GM23248 (cell line): ENCODE results near the gene FBXL4. TPM values are rescaled to one million over a fixed set of nuclear protein-coding genes. Genes with fewer than 3 reads are reported as not detected.
"Not testable (repeated sequence)": the region's sequence is repeated elsewhere in the genome, so short reads cannot be mapped to it uniquely, and the experiment has no call there.

Experiments
- DNase-seq: peaks from one replicate; pipeline ENCODE4 v3.0.0-alpha.2; 2015
- H2AFZ ChIP-seq: fragments of 200-600 bp; sonication (generic); 2 replicates; pipeline ENCODE4 v1.6.1; 2016; ENCODE audit warnings: antibody characterized with exemption
- H3F3A ChIP-seq: fragments of 200-600 bp; sonication (generic); 2 replicates; pipeline ENCODE4 v1.6.1; 2016; ENCODE audit warnings: mild to moderate bottlenecking, antibody characterized with exemption, mixed run types; ENCODE audit not compliant: insufficient read depth
- H3K27ac ChIP-seq: fragments of 200-600 bp; sonication (generic); 2 replicates; pipeline ENCODE4 v1.5.1; 2016; ENCODE audit warnings: mild to moderate bottlenecking
- H3K27me3 ChIP-seq: fragments of 200-600 bp; sonication (generic); replicated peaks from 2 replicates; pipeline ENCODE4 v1.6.1; 2016; ENCODE audit warnings: mild to moderate bottlenecking; ENCODE audit not compliant: insufficient read depth
- H3K36me3 ChIP-seq: fragments of 200-600 bp; sonication (generic); 2 replicates; pipeline ENCODE4 v1.6.1; 2016; ENCODE audit warnings: low read depth, mild to moderate bottlenecking
- H3K4me1 ChIP-seq: fragments of 200-600 bp; sonication (generic); 2 replicates; pipeline ENCODE4 v1.6.1; 2016; ENCODE audit warnings: mild to moderate bottlenecking; ENCODE audit not compliant: insufficient read depth
- H3K4me2 ChIP-seq: fragments of 200-600 bp; sonication (generic); one replicate; pipeline ENCODE4 v1.6.1; 2016; ENCODE audit warnings: mild to moderate bottlenecking; ENCODE audit not compliant: unreplicated experiment
- H3K4me3 ChIP-seq: fragments of 200-600 bp; sonication (generic); 2 replicates; pipeline ENCODE4 v1.5.1; 2016; ENCODE audit warnings: mild to moderate bottlenecking
- H3K79me2 ChIP-seq: fragments of 200-600 bp; sonication (generic); 2 replicates; pipeline ENCODE4 v1.6.1; 2016; ENCODE audit warnings: mild to moderate bottlenecking; ENCODE audit not compliant: insufficient read depth
- H3K9ac ChIP-seq: fragments of 200-600 bp; sonication (generic); 2 replicates; pipeline ENCODE4 v1.6.1; 2016; ENCODE audit warnings: mild to moderate bottlenecking
- H3K9me2 ChIP-seq: fragments of 200-600 bp; sonication (generic); 2 replicates; pipeline ENCODE4 v1.6.1; 2016; ENCODE audit warnings: mixed run types, mild to moderate bottlenecking, moderate library complexity; ENCODE audit not compliant: insufficient read depth
- H3K9me3 ChIP-seq: fragments of 200-600 bp; sonication (generic); one replicate; pipeline ENCODE4 v1.6.1; 2017; ENCODE audit warnings: low read depth
- H4K20me1 ChIP-seq: fragments of 200-600 bp; sonication (generic); 2 replicates; pipeline ENCODE4 v1.6.0; 2016; ENCODE audit not compliant: insufficient read depth
- EZH2 ChIP-seq: fragments of 200-600 bp; sonication (generic); IDR thresholded peaks from 2 replicates; pipeline ENCODE4 v1.6.1; 2018; ENCODE audit warnings: antibody characterized with exemption, mild to moderate bottlenecking; ENCODE audit not compliant: insufficient read depth, poor library complexity, severe bottlenecking
- EZH2phosphoT487 ChIP-seq: fragments of 200-600 bp; sonication (generic); IDR thresholded peaks from 2 replicates; pipeline ENCODE4 v1.6.1; 2018; ENCODE audit warnings: antibody characterized with exemption, moderate library complexity, mild to moderate bottlenecking, low read depth; ENCODE audit not compliant: insufficient read depth
- WGBS, 2 experiments: methylation state at CpG; one replicate each; pipeline ENCODE4 v1.1.6; 2015 to 2017; ENCODE audit warnings: low lambda C conversion rate in 2 of 2, low coverage in 1 of 2; ENCODE audit errors: missing lambda C conversion rate in 2 of 2; 5-methylcytosine and 5-hydroxymethylcytosine counted together
- in situ Hi-C: fragments of 300-500 bp; cut with MboI; formaldehyde crosslinking; loops from 2 replicates; pipeline ENCODE4 v1.15.0; 2020
- polyA plus RNA-seq: library from polyadenylated mRNA; unstranded; fragments of >200 nt; fragmentation: Nextera tagmentation; extraction: Ambion mirVana; gene quantifications from 2 replicates; pipeline ENCODE4 v1.2.1, GENCODE V29; 2016
- total RNA-seq: library from RNA; depleted of rRNA; stranded (reverse); fragments of >200 nt; shearing (Covaris generic); gene quantifications from 2 replicates; pipeline ENCODE4 v1.2.3, GENCODE V29; 2014

FBXL4 gene
- total and polyA plus RNA-seq, 2 experiments from 2014 or later, result 11.3 to 15.1 TPM

DNA sequence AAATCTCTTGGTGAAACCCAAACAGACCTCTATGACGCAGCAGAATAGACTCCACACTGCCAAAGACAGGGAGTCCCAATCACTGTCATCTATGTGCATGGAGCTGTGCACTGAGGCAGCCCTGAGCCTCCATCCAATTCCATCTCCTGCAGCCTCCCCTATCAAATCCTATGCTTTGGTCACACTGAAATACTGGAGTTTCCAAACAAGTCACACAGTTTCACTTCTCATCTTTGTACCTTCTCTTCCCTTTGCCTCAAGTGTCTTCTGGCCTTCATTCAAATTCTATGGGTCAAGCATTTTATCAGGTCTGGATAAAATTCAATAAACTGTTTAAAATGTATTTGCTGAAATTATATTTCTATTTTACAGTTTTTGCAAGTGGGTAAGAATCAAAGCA lies 38.5 kb downstream of the FBXL4 start:
- WGBS, 2 experiments, result 100% methylated on average over 1 of the region's 1 CpG
- H3K9me3 ChIP-seq, result no peaks in the 10 kb centered on the region
- H4K20me1 ChIP-seq, result no peaks in the 10 kb centered on the region
- no peak overlapping the region for H3K4me2 ChIP-seq
- H3K9ac ChIP-seq, result no peak overlapping the region
- H3F3A ChIP-seq, result no peaks in the 10 kb centered on the region
- H3K79me2 ChIP-seq, result no peaks in the 10 kb centered on the region; the same call in 1 of the 2 replicates
- H3K27me3 ChIP-seq, result no peaks in the 10 kb centered on the region
- H3K4me1 ChIP-seq, result no peaks in the 10 kb centered on the region
- no peak overlapping the region for H3K27ac ChIP-seq
- TF ChIP-seq EZH2phosphoT487, result no peak
- TF ChIP-seq EZH2, result no peak
- no peaks in the 10 kb centered on the region for H3K9me2 ChIP-seq
- in situ Hi-C loops, result no loop called here
- H3K36me3 ChIP-seq, result peaks cover 8% of the 10 kb centered on the region; the same call in 1 of the 2 replicates
- no peak for DNase-seq
- H2AFZ ChIP-seq, result no peak overlapping the region
- no peak overlapping the region for H3K4me3 ChIP-seq

DNA sequence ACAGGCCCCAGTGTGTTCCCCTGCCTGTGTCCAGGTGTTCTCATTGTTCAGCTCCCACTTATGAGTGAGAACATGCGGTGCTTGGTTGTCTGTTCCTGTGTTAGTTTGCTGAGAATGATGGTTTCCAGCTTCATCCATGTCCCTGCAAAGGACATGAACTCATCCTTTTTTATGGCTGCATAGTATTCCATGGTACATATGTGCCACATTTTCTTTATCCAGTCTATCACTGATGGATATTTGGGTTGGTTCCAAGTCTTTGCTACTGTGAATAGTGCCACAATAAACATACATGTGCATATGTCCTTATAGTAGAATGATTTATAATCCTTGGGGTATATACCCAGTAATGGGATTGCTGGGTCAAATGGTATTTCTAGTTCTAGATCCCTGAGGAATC lies 41.4 kb downstream of the FBXL4 start:
- H3K4me1 ChIP-seq, H3K27me3 ChIP-seq, H4K20me1 ChIP-seq, DNase-seq, H3K4me3 ChIP-seq, H3K9me2 ChIP-seq, H3K9ac ChIP-seq, H3K9me3 ChIP-seq, H2AFZ ChIP-seq, in situ Hi-C loops, H3K4me2 ChIP-seq, H3K27ac ChIP-seq, H3K79me2 ChIP-seq, H3F3A ChIP-seq: not testable (repeated sequence)
- peaks cover 32% of the 10 kb centered on the region for H3K36me3 ChIP-seq
- 93 to 100% methylated on average over 1 of the region's 1 CpG for WGBS, 2 experiments

DNA sequence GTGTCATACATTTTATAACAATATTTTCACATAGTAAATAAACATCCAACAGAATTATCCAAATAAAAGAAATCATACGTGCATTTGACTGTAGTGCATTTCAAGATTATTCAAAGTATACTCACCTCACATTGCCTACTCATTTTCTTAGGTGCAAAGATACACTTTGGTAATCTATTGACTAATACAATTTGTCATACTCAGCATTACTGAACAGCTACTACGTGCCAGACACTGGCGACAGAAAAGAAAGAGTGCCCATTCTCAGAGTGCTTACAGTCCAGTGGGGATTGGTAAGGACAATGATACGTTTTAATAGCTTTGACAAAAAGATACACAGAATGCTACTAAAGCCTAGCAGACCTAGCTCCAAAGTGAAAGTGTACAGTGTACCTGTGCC lies 42.0 kb downstream of the FBXL4 start:
- peaks cover 32% of the 10 kb centered on the region for H3K36me3 ChIP-seq
- in situ Hi-C loops, result no loop called here
- 83 to 91% methylated on average over 4 of the region's 4 CpGs for WGBS, 2 experiments

DNA sequence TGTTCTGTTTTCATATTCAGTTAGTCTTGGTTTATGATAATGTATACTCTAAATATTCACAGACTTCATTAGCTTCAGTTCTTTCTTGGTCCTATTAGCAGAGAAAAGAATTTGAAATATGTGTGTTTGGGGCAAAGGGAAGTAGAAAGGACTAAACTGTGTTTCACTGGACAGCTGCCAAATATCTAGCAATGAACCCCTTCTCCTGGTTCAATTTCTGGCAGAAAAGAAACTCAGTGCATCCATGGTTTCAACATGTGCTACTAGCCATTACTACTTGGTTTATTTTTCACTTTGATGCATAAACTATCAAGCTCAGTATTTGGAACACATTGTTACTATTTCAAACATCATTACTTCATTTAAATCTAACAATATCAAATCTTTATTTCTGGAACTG lies 43.6 kb downstream of the FBXL4 start:
- Histone ChIP-seq H3K4me1 (no peaks in the 10 kb centered on the region), H3K27ac (no peak overlapping the region), H2AFZ (no peak overlapping the region), H4K20me1 (0 out of 2 replicates have a peak, but pooled peaks cover 3% of the 10 kb centered on the region), H3K9me3 (no peaks in the 10 kb centered on the region), H3K4me2 (no peak overlapping the region), H3K4me3 (no peak overlapping the region), H3K9me2 (no peaks in the 10 kb centered on the region), H3K9ac (no peak overlapping the region), H3K79me2 (no peaks in the 10 kb centered on the region), H3K27me3 (no peaks in the 10 kb centered on the region), H3F3A (no peaks in the 10 kb centered on the region), H3K36me3 (peaks cover 37% of the 10 kb centered on the region)
- in situ Hi-C loops, result no loop called here
- no peak for DNase-seq
- TF ChIP-seq EZH2 (no peak), EZH2phosphoT487 (no peak)

More for the DNA sequence above, 42.0 kb downstream of the FBXL4 start:
- H3K9ac ChIP-seq, result no peak overlapping the region
- H3K9me3 ChIP-seq, result no peaks in the 10 kb centered on the region
- no peaks in the 10 kb centered on the region for H3K27me3 ChIP-seq
- H2AFZ ChIP-seq, result no peak overlapping the region
- no peaks in the 10 kb centered on the region for H3K9me2 ChIP-seq
- 0 out of 2 replicates have a peak, but pooled peaks cover 3% of the 10 kb centered on the region for H4K20me1 ChIP-seq
- DNase-seq, result no peak
- H3K27ac ChIP-seq, result no peak overlapping the region
- H3K4me1 ChIP-seq, result no peaks in the 10 kb centered on the region
- H3K79me2 ChIP-seq, result no peaks in the 10 kb centered on the region
- no peaks in the 10 kb centered on the region for H3F3A ChIP-seq
- no peak overlapping the region for H3K4me3 ChIP-seq
- no peak for TF ChIP-seq EZH2phosphoT487
- no peak for TF ChIP-seq EZH2
- no peak overlapping the region for H3K4me2 ChIP-seq

DNA sequence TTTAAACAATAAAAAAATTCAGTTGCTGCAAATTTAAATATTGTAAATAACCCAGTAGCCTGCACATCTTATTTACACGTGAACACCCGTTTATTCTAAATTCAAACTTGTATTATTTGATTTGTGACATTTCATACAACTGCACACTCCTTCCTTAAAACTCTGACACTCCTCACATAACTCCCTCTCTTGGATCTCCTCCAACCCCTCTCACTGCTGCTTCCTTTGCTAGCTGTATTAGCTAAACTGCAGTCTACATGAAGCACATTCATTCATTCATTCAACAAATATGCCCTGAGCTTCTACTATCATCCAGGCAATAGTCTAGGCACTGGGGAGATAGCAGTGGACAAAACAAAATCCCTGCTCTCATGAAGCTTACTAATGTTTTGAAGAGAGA lies 47.0 kb downstream of the FBXL4 start:
- in situ Hi-C loops, result no loop called here
- peaks cover 40% of the 10 kb centered on the region for H3K36me3 ChIP-seq

More for the DNA sequence above, 47.0 kb downstream of the FBXL4 start:
- TF ChIP-seq EZH2, result no peak
- no peak for TF ChIP-seq EZH2phosphoT487
- H3K9me2 ChIP-seq, result no peaks in the 10 kb centered on the region
- no peaks in the 10 kb centered on the region for H3F3A ChIP-seq
- no peak overlapping the region for H2AFZ ChIP-seq
- H3K9me3 ChIP-seq, result no peaks in the 10 kb centered on the region
- H3K27me3 ChIP-seq, result no peaks in the 10 kb centered on the region
- no peak for DNase-seq
- no peak overlapping the region for H3K4me2 ChIP-seq
- H3K9ac ChIP-seq, result no peak overlapping the region
- 96 to 99% methylated on average over 2 of the region's 2 CpGs for WGBS, 2 experiments
- no peak overlapping the region for H3K4me3 ChIP-seq
- H3K27ac ChIP-seq, result no peak overlapping the region
- no peaks in the 10 kb centered on the region for H3K79me2 ChIP-seq
- H3K4me1 ChIP-seq, result no peaks in the 10 kb centered on the region
- H4K20me1 ChIP-seq, result 0 out of 2 replicates have a peak, but pooled peaks cover 3% of the 10 kb centered on the region
